ENCODE data around the gene PHAX.
"Not testable (repeated sequence)": the region's sequence is repeated elsewhere in the genome, so short reads cannot be mapped to it uniquely, and the experiment has no call there.

The PHAX gene

DNA sequence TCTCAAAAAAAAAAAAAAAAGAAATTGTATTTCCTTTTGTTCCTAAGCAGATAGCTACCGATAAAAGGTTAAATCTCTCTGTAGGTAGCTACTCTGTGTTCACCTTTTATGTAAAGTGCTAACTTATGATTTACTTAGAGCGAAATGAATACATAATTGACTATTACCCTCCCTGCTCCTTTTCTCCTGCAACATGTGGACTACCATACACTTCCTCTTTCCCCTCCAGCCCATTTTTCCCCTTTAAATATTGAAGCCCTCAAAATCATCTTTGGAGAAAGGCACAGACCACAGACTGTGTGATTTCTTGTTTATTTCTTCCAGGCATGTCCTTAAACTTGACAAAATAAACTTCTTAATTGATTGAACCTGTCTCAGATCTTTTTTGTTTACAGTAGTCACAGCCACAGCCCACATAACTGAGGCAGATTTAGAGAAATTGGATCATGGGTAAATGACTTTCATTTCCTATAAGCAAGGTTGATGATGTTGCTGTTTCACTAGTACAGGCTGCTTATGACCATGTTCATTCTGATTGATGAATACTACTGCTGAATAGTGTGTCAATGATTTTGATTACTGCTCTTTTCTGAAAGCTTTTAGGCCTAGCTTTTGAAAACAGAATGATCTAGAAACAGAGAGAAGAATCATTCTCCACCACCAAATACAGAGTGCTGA is 59.2 kb downstream of the PHAX start:
- no peak for DNase-seq

DNA sequence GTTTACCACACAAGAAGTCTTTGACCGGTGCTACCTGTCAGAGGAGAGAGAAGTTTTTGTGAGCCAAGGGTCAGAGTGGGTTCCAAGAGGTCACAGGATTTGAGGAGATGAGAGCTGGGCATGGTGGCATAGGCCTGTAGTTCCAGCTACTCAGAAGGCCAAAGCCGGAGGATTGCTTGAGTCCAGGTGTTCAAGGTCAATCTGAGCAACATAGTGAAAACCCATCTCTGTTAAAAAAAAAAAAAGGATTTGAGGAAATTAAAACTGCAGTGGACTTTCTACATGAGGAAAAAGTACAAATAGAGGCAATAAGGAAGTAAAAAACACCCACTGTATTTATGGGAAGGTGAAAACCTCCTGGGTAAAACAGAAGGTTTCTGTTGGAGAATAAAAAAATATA is 63.8 kb downstream of the PHAX start:
- DNase-seq = no peak

DNA sequence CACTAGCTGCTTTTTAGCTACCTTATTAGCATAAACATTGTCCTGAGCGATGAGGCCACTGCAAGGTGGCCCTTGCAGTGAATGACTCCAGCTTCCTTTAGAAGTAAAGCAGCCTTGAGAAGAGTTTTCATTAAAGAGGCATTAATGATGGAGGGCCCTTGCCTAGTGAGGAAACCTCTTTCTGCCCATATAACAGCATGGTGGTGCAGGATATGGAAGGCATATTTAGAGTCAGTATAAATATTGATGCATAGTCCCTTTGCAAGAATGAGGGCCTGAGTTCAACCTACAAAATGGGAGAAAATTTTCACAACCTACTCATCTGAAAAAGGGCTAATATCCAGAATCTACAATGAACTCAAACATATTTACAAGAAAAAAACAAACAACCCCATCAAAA is 69.4 kb downstream of the PHAX start:
- DNase-seq = not testable (repeated sequence)

DNA sequence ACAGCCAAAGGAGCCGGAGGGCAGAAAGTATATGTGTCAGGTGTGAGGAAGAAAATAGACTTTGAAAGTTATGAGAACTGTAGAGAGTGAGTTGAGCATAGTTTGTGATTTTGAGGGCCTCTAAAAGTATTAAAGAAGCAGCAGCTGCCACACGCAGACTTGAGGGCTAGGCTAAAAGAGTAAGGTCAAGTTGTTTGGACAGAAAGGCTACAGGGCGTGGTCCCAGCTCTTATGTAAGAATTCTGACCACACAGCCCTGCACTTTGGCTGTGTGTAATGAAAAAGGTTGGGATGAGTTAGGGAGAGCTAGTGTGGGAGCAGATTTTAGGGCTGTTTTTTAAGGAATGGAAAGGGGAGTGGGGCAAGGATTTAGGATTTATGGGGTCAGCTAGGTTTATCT is 70.9 kb downstream of the PHAX start:
- not testable (repeated sequence) for DNase-seq

DNA sequence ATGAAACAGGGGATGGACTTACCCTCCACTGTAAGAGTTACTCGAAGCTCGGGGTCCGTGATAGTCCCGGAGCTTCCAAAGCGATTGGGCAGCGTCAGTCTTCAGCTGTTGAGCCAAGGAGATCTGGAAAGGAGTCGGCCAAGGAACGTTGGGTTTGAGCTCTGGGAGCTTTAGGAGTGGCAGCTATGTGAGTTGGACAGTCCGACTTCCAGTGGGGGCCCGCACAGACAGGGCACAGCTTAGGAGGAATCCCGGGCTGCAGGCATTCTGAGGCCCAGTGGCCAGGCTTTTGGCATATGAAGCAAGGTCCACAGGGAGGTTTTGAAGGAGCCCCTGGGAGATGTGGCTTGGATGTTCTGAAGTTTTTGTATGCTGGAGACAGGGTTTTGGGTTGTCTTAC is 72.7 kb downstream of the PHAX start:
- DNase-seq = no peak

DNA sequence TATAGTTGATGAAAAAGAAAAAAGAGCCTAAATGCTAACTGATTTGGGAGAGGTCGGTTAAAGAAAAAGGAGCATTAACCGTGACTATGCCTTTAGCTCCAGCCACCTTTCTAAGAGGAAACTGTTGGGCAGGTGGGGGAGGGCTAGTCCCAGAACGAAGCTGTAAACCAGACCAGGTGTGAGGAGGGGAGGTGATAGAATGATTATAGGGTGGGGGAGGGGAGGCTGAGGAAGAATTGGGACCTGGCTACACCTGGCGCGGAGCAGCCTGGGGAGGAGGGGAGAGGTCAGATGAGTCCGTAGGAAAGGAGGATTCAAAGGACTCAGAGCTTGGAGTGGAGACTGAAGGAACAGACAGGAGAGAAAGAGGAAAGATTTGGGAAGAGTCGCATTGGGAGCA is 73.4 kb downstream of the PHAX start:
- DNase-seq = peak; percentile 7

DNA sequence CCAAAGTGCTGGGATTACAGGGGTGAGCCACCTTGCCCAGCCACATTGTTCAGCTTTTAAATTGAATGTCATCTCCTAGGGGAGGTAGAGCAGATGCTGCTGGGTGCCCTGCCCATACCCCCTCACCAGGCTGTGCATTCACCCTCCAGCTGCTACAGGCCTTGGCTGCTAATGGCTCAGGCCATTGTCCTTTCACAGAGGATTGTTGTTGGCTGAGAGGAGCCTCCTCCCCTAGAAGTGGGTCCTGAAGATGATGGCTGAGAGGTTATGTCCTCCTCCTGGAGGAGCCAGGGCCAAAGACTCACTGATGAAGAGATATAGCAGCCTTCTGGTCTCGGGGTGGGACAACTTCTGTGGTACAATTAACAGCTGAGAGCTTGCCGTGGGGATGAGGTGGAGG is 74.6 kb downstream of the PHAX start:
- DNase-seq = no peak

DNA sequence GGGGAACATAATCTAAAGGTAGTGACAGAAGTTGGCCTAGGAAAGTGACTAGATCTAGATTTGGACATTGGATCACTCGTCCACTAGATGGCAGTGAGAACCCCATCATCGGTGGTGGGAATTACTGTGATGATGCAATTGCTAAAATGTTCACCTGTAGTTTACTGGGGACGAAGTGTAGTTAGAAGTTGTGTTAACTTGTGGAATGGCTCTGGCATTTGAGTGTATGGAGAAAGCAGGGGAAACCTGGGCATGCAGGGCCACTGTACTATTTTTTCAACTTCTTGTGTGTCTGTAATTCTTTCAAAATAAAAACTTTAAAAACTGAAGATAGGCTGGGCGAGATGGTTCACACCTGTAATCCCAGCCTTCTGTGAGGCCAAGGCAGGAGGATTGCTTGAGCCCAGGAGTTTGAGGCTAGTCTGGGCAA is 75.5 kb downstream of the PHAX start:
- DNase-seq = no peak

All from NCI-H510A (cell line).